ENCODE results near the gene CTNNA1.

CTNNA1 gene

DNA sequence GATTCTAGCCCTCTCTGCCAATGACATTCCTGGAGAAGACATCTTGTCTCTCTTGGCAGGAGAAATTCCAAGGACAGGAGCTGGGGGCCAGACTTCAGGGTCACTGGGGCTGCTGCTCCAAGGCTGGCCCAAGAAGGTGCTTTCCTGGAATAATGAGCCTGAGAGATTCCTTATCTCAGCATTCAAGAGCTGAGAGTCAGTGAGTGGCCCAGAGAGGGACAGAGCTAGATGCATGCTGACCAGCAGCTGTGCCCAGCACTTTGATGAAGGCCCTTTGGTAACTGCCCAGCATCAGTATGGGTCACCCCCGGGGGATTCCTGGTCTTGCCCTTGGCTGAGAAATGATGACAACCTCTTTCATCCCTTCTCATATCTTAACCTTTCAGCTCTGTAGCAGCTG is 47.7 kb upstream of the CTNNA1 start:
- Histone ChIP-seq H3K9me3 (ENCODE audit: insufficient read depth, low read length) (no peaks in the 10 kb centered on the region), H3K9me2 (replicated peaks; ENCODE audit: insufficient read depth, low read length) (no peaks in the 10 kb centered on the region), H3K36me3 (ENCODE audit: low read length) (no peaks in the 10 kb centered on the region), H4K20me1 (ENCODE audit: low read depth, low read length) (no peaks in the 10 kb centered on the region), H3K4me3 (ENCODE audit: insufficient read depth, low read length, poor library complexity, severe bottlenecking) (no peak overlapping the region), H2AFZ (ENCODE audit: low read depth, low read length, severe bottlenecking) (no peak overlapping the region), H3K79me2 (ENCODE audit: insufficient read depth, low read length) (no peaks in the 10 kb centered on the region), H3K27ac (ENCODE audit: low read depth, low read length) (no peak overlapping the region), H3K9ac (ENCODE audit: low read length) (no peak overlapping the region), H3K4me2 (ENCODE audit: low read depth, low read length, poor library complexity, severe bottlenecking) (no peak overlapping the region), H3K27me3 (ENCODE audit: low read length) (no peaks in the 10 kb centered on the region), H3F3A (ENCODE audit: insufficient read depth) (no peaks in the 10 kb centered on the region)
- TF ChIP-seq, protein P1, sequence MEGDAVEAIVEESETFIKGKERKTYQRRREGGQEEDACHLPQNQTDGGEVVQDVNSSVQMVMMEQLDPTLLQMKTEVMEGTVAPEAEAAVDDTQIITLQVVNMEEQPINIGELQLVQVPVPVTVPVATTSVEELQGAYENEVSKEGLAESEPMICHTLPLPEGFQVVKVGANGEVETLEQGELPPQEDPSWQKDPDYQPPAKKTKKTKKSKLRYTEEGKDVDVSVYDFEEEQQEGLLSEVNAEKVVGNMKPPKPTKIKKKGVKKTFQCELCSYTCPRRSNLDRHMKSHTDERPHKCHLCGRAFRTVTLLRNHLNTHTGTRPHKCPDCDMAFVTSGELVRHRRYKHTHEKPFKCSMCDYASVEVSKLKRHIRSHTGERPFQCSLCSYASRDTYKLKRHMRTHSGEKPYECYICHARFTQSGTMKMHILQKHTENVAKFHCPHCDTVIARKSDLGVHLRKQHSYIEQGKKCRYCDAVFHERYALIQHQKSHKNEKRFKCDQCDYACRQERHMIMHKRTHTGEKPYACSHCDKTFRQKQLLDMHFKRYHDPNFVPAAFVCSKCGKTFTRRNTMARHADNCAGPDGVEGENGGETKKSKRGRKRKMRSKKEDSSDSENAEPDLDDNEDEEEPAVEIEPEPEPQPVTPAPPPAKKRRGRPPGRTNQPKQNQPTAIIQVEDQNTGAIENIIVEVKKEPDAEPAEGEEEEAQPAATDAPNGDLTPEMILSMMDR (IDR thresholded peaks at IDR 0.05; ENCODE audit: insufficient read depth, low read length, poor library complexity, severe bottlenecking), result no peak
- no peak for TF ChIP-seq EZH2phosphoT487 (conservative IDR thresholded peaks at IDR 0.05; ENCODE audit: low read length)

DNA sequence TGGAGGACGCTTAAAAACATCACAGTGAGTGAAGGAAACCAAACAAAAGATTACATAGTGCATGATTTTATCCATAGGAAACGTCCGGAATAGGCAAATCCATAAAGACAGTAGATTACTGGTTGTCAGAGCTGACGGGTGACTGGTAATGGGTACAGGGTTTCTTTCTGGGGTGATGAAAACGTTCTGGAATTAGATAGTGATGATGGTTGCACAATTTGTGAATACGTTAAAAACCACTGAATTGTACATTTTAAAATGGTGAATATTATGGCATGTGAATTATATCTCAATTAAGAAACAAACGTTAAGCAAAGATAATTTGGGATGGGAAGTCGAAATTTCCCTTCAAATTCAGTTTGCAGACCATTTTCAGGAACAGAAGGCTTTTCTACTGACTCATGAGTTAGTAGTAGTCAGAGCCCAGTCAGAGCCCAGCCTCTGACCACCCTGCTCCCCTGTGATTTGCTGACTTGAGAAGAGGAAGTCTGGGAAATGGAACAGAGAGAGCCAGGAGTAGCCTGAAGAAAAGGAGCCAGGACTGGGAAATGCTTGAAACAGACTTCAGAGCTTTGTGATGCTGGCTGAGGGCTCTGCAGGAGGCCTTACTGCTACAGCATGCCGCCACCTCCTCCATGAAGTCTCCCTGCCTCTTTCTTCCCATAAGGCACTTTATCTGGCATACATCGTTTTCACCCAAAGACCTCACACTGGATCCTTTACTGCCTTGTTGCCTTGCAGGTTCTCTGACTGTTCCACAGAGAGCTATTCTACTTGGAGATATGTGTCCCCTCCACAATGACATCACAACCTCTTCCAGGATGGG is 46.4 kb upstream of the CTNNA1 start:
- H3K9me2 ChIP-seq (replicated peaks; ENCODE audit: insufficient read depth, low read length), result no peaks in the 10 kb centered on the region
- H3K79me2 ChIP-seq (ENCODE audit: insufficient read depth, low read length), result no peaks in the 10 kb centered on the region
- no peaks in the 10 kb centered on the region for H3F3A ChIP-seq (ENCODE audit: insufficient read depth)
- no peaks in the 10 kb centered on the region for H4K20me1 ChIP-seq (ENCODE audit: low read depth, low read length)
- H3K27ac ChIP-seq (ENCODE audit: low read depth, low read length), result no peak overlapping the region
- no peak overlapping the region for H3K4me2 ChIP-seq (ENCODE audit: low read depth, low read length, poor library complexity, severe bottlenecking)
- H3K9ac ChIP-seq (ENCODE audit: low read length), result no peak overlapping the region
- no peak overlapping the region for H2AFZ ChIP-seq (ENCODE audit: low read depth, low read length, severe bottlenecking)
- TF ChIP-seq, protein P1 (IDR thresholded peaks at IDR 0.05; ENCODE audit: insufficient read depth, low read length, poor library complexity, severe bottlenecking), result no peak
- TF ChIP-seq EZH2phosphoT487 (conservative IDR thresholded peaks at IDR 0.05; ENCODE audit: low read length), result no peak
- no peaks in the 10 kb centered on the region for H3K27me3 ChIP-seq (ENCODE audit: low read length)
- H3K36me3 ChIP-seq (ENCODE audit: low read length), result no peaks in the 10 kb centered on the region
- H3K9me3 ChIP-seq (ENCODE audit: insufficient read depth, low read length), result no peaks in the 10 kb centered on the region
- no peak overlapping the region for H3K4me3 ChIP-seq (ENCODE audit: insufficient read depth, low read length, poor library complexity, severe bottlenecking)

DNA sequence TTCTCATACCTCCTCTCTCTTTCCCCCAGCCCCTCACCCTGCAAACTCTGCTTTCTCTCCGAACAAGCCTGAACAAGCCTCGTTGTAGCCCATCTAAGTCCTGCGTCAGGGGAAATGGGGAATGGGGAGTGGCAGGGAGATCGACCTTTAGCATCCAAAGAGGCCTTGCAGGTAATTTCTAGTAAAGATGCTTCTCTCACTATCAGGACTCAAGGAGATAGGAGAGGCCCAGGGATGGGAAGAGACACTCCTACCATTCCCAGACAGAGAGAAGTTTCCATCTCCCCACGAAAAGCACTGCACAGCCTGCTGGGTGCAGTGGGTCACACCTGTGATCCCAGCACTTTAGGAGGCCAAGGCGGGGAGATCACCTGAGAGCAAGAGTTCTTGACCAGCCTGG is 44.4 kb upstream of the CTNNA1 start:
- Histone ChIP-seq H3K27me3 (ENCODE audit: low read length) (no peaks in the 10 kb centered on the region), H2AFZ (ENCODE audit: low read depth, low read length, severe bottlenecking) (no peak overlapping the region), H3K9ac (ENCODE audit: low read length) (no peak overlapping the region), H3K4me3 (ENCODE audit: insufficient read depth, low read length, poor library complexity, severe bottlenecking) (no peak overlapping the region), H3K27ac (ENCODE audit: low read depth, low read length) (no peak overlapping the region), H3K4me2 (ENCODE audit: low read depth, low read length, poor library complexity, severe bottlenecking) (no peak overlapping the region), H3K36me3 (ENCODE audit: low read length) (no peaks in the 10 kb centered on the region), H4K20me1 (ENCODE audit: low read depth, low read length) (no peaks in the 10 kb centered on the region), H3K79me2 (ENCODE audit: insufficient read depth, low read length) (no peaks in the 10 kb centered on the region), H3K9me3 (ENCODE audit: insufficient read depth, low read length) (no peaks in the 10 kb centered on the region), H3F3A (ENCODE audit: insufficient read depth) (no peaks in the 10 kb centered on the region), H3K9me2 (replicated peaks; ENCODE audit: insufficient read depth, low read length) (no peaks in the 10 kb centered on the region)
- TF ChIP-seq, protein P1 (IDR thresholded peaks at IDR 0.05; ENCODE audit: insufficient read depth, low read length, poor library complexity, severe bottlenecking), result no peak
- TF ChIP-seq EZH2phosphoT487 (conservative IDR thresholded peaks at IDR 0.05; ENCODE audit: low read length), result no peak

Data from SU-DHL-6 (cell line).